Trophoblast cell (in vitro differentiated cells and primary cell): ENCODE data around the gene CFAP58.

Experiments
- DNase-seq, 2 donors: peaks; one replicate each; pipeline ENCODE4 v3.0.0-alpha.2; 2016
- H2AFZ ChIP-seq: 2 replicates; pipeline ENCODE4 v1.6.1; 2013; ENCODE audit warnings: low read length, moderate library complexity, mild to moderate bottlenecking; ENCODE audit not compliant: insufficient read depth, poor library complexity
- H2AK5ac ChIP-seq: 2 replicates; pipeline ENCODE4 v1.6.1; 2013; ENCODE audit warnings: mild to moderate bottlenecking, low read length
- H2BK120ac ChIP-seq: 2 replicates; pipeline ENCODE4 v1.6.1; 2013; ENCODE audit warnings: low read length, mild to moderate bottlenecking, moderate library complexity; ENCODE audit not compliant: insufficient read depth, poor library complexity
- H2BK12ac ChIP-seq: 2 replicates; pipeline ENCODE4 v1.6.1; 2013; ENCODE audit warnings: mild to moderate bottlenecking, low read length, moderate library complexity
- H2BK5ac ChIP-seq: 2 replicates; pipeline ENCODE4 v1.6.1; 2013; ENCODE audit warnings: low read length, low read depth, moderate library complexity, mild to moderate bottlenecking; ENCODE audit not compliant: poor library complexity
- H3K14ac ChIP-seq: 2 replicates; pipeline ENCODE4 v1.6.1; 2013; ENCODE audit warnings: mild to moderate bottlenecking, low read length
- H3K18ac ChIP-seq: 2 replicates; pipeline ENCODE4 v1.6.1; 2013; ENCODE audit warnings: mild to moderate bottlenecking, low read length
- H3K23ac ChIP-seq: 2 replicates; pipeline ENCODE4 v1.6.1; 2013; ENCODE audit warnings: low read length
- H3K27ac ChIP-seq: 2 replicates; pipeline ENCODE4 v1.5.1; 2013; ENCODE audit warnings: low read depth, mild to moderate bottlenecking, inconsistent platforms, low read length, moderate library complexity
- H3K27me3 ChIP-seq: 2 replicates; pipeline ENCODE4 v1.6.1; 2013; ENCODE audit warnings: inconsistent platforms, mild to moderate bottlenecking, low read length, moderate library complexity; ENCODE audit not compliant: insufficient read depth
- H3K36me3 ChIP-seq, 2 experiments: 1 replicate in 1 of 2; 2 replicates in 1 of 2; pipeline ENCODE4 v1.6.1; 2013; ENCODE audit warnings: low read length in 2 of 2, mild to moderate bottlenecking in 2 of 2, moderate library complexity in 1 of 2; ENCODE audit not compliant: insufficient read depth in 2 of 2, control insufficient read depth in 1 of 2
- H3K4ac ChIP-seq: 2 replicates; pipeline ENCODE4 v1.6.1; 2013; ENCODE audit warnings: low read depth, mild to moderate bottlenecking, low read length, moderate library complexity
- H3K4me1 ChIP-seq, 2 experiments: 1 replicate in 1 of 2; 2 replicates in 1 of 2; pipeline ENCODE4 v1.6.1; 2013; ENCODE audit warnings: low read length in 2 of 2, mild to moderate bottlenecking in 2 of 2, moderate library complexity in 1 of 2; ENCODE audit not compliant: insufficient read depth in 2 of 2, control insufficient read depth in 1 of 2
- H3K4me2 ChIP-seq: 2 replicates; pipeline ENCODE4 v1.6.1; 2013; ENCODE audit warnings: inconsistent platforms, mild to moderate bottlenecking, low read length, moderate library complexity
- H3K4me3 ChIP-seq: 2 replicates; pipeline ENCODE4 v1.5.1; 2013; ENCODE audit warnings: mild to moderate bottlenecking, low read depth, low read length, inconsistent platforms
- H3K79me1 ChIP-seq: one replicate; pipeline ENCODE4 v1.6.1; 2013; ENCODE audit warnings: low read length
- H3K79me2 ChIP-seq: 2 replicates; pipeline ENCODE4 v1.6.1; 2013; ENCODE audit warnings: low read length, mild to moderate bottlenecking; ENCODE audit not compliant: control insufficient read depth, insufficient read depth, poor library complexity
- H3K9ac ChIP-seq: 2 replicates; pipeline ENCODE4 v1.6.1; 2013; ENCODE audit warnings: mild to moderate bottlenecking, low read length
- H3K9me3 ChIP-seq: 2 replicates; pipeline ENCODE4 v1.6.1; 2013; ENCODE audit warnings: low read depth, mild to moderate bottlenecking, control low read depth, inconsistent platforms, low read length; ENCODE audit not compliant: insufficient read depth
- H4K12ac ChIP-seq: 2 replicates; pipeline ENCODE4 v1.6.1; 2013; ENCODE audit warnings: low read depth, mild to moderate bottlenecking, low read length, moderate library complexity
- H4K8ac ChIP-seq: 2 replicates; pipeline ENCODE4 v1.6.1; 2013; ENCODE audit warnings: low read depth, mild to moderate bottlenecking, low read length, moderate library complexity
- H4K91ac ChIP-seq: one replicate; pipeline ENCODE4 v1.6.1; 2013; ENCODE audit warnings: low read depth, mild to moderate bottlenecking, low read length, moderate library complexity
- WGBS: extraction: QIAGEN DNeasy Blood & Tissue Kit; methylation state at CpG from one replicate; pipeline ENCODE4 v1.1.7; 2013; ENCODE audit warnings: missing lambda C conversion rate; ENCODE audit not compliant: insufficient read length, insufficient coverage; ENCODE audit errors: extremely low coverage; 5-methylcytosine and 5-hydroxymethylcytosine counted together

The CFAP58 gene

GRCh38 chr10:104486803-104487202 is 133.2 kb downstream of the CFAP58 start:
- H4K91ac ChIP-seq: no peak overlapping the region
- no peak overlapping the region for H2BK12ac ChIP-seq
- DNase-seq: no peak
- no peak overlapping the region for H3K18ac ChIP-seq
- H3K4me2 ChIP-seq: no peak overlapping the region
- no peak overlapping the region for H2BK120ac ChIP-seq
- no peaks in the 10 kb centered on the region for H3K9me3 ChIP-seq
- H3K4me3 ChIP-seq: no peak overlapping the region
- H3K79me1 ChIP-seq: no peaks in the 10 kb centered on the region
- no peak overlapping the region for H3K4ac ChIP-seq
- H3K27me3 ChIP-seq: no peaks in the 10 kb centered on the region
- H3K79me2 ChIP-seq: no peaks in the 10 kb centered on the region
- H4K8ac ChIP-seq: no peak overlapping the region
- no peak overlapping the region for H3K23ac ChIP-seq
- H3K36me3 ChIP-seq: no peaks in the 10 kb centered on the region
- H3K27ac ChIP-seq: no peak overlapping the region
- H2AK5ac ChIP-seq: no peak overlapping the region
- H3K14ac ChIP-seq: no peak overlapping the region
- no peak overlapping the region for H3K9ac ChIP-seq
- no peak overlapping the region for H2BK5ac ChIP-seq
- H4K12ac ChIP-seq: no peak overlapping the region
- H3K4me1 ChIP-seq: no peaks in the 10 kb centered on the region
- WGBS: no CpG with 5 or more reads among the region's 1 CpG
- H2AFZ ChIP-seq: no peak overlapping the region

DNA sequence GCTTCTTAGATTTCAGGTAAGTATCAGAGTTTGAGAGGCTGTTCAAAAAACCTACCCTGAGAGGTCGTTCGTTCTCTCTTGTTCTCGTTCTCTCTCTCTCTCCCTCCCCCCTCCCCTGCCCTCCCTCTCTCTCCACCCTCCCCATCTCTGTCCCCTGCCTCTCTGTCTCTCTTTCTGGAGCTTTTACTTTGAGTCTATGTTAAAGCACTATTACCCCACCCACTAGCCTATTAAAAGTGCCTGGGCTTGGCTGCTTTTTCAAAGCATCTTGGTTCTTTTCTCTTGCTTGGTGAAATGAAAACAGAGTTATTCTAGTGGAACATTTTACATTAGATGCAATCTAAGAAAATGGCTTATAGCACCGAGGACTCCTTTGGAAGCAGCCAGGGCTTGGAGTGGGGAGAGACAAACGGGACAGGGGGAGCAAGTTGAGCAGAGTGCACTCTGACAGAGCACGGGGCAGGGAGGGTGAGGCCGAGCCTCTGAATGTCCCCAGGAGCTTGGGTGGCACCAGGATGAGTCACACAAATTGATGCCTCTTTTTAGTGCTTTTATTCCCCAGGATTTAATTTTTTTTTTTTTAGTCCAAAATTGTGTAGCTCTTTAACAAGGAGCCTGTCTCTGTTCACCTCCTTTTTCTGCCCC is 134.3 kb downstream of the CFAP58 start:
- H3K9me3 ChIP-seq: no peaks in the 10 kb centered on the region
- H2AFZ ChIP-seq: no peak overlapping the region
- H3K27me3 ChIP-seq: no peaks in the 10 kb centered on the region
- no peak overlapping the region for H3K4me3 ChIP-seq
- no peaks in the 10 kb centered on the region for H3K36me3 ChIP-seq
- H4K12ac ChIP-seq: no peak overlapping the region
- no peak overlapping the region for H3K23ac ChIP-seq
- no peaks in the 10 kb centered on the region for H3K79me1 ChIP-seq
- H3K79me2 ChIP-seq: no peaks in the 10 kb centered on the region
- DNase-seq: no peak
- H2BK120ac ChIP-seq: no peak overlapping the region
- H3K4me2 ChIP-seq: no peak overlapping the region
- no peak overlapping the region for H3K14ac ChIP-seq
- H3K4me1 ChIP-seq: no peaks in the 10 kb centered on the region
- H3K18ac ChIP-seq: no peak overlapping the region
- H2AK5ac ChIP-seq: no peak overlapping the region
- no peak overlapping the region for H2BK5ac ChIP-seq
- WGBS: no CpG with 5 or more reads among the region's 7 CpGs
- no peak overlapping the region for H3K9ac ChIP-seq
- H4K91ac ChIP-seq: no peak overlapping the region
- no peak overlapping the region for H3K4ac ChIP-seq
- H2BK12ac ChIP-seq: no peak overlapping the region
- no peak overlapping the region for H4K8ac ChIP-seq
- no peak overlapping the region for H3K27ac ChIP-seq

GRCh38 chr10:104488439-104488832 is 134.8 kb downstream of the CFAP58 start:
- no peak overlapping the region for H2BK5ac ChIP-seq
- H3K4ac ChIP-seq: no peak overlapping the region
- no peak overlapping the region for H3K14ac ChIP-seq
- H4K8ac ChIP-seq: no peak overlapping the region
- H2AFZ ChIP-seq: no peak overlapping the region
- H2BK12ac ChIP-seq: no peak overlapping the region
- no peaks in the 10 kb centered on the region for H3K79me1 ChIP-seq
- DNase-seq: no peak
- no peak overlapping the region for H4K12ac ChIP-seq
- H3K36me3 ChIP-seq: no peaks in the 10 kb centered on the region
- H3K79me2 ChIP-seq: no peaks in the 10 kb centered on the region
- H3K27me3 ChIP-seq: no peaks in the 10 kb centered on the region
- H3K4me2 ChIP-seq: no peak overlapping the region
- no peak overlapping the region for H3K4me3 ChIP-seq
- no peak overlapping the region for H3K23ac ChIP-seq
- H2BK120ac ChIP-seq: no peak overlapping the region
- no peak overlapping the region for H2AK5ac ChIP-seq
- H4K91ac ChIP-seq: no peak overlapping the region
- no peaks in the 10 kb centered on the region for H3K4me1 ChIP-seq
- H3K9ac ChIP-seq: no peak overlapping the region
- no peak overlapping the region for H3K27ac ChIP-seq
- no peak overlapping the region for H3K18ac ChIP-seq
- WGBS: no CpG with 5 or more reads among the region's 2 CpGs
- no peaks in the 10 kb centered on the region for H3K9me3 ChIP-seq

DNA sequence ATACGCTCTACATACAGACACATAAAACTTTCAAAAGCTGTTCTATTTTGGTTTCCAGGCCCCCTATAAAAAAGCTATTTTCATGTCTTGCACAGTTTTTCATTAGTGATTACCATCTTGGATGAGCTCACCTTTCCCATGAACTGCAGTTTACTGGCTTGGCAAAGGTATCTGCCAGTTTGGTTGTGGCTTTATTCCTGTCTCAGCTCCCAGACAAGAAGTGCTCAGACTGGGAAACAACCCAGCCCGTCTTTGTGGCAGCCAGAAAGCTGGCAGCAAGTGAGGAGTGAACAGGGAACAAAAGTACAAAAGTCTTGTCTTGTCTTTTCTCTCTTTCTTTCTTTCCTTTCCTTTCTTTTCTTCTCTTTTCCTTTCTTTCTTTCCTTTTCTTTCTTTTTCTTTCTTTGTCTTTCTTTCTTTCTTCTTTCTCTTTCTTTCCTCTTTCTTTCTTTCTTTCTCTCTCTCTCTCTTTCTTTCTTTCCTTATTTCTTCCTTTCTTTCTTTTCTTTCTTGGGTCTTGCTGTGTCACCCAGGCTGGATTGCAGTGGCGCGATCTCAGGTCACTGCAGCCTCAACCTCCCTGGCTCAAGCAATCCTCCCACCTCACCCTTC is 138.8 kb downstream of the CFAP58 start:
- Histone ChIP-seq H3K79me2 (no peaks in the 10 kb centered on the region), H3K79me1 (no peaks in the 10 kb centered on the region)
- WGBS: no CpG with 5 or more reads among the region's 4 CpGs

More for the DNA sequence above, 138.8 kb downstream of the CFAP58 start:
- H2BK5ac ChIP-seq: no peak overlapping the region
- H2BK12ac ChIP-seq: no peak overlapping the region
- H4K12ac ChIP-seq: no peak overlapping the region
- H3K4me2 ChIP-seq: no peak overlapping the region
- no peak overlapping the region for H2AK5ac ChIP-seq
- H3K9me3 ChIP-seq: no peaks in the 10 kb centered on the region
- H3K27me3 ChIP-seq: no peaks in the 10 kb centered on the region
- H3K27ac ChIP-seq: no peak overlapping the region
- H3K18ac ChIP-seq: no peak overlapping the region
- no peak overlapping the region for H3K9ac ChIP-seq
- H3K4me1 ChIP-seq: no peaks in the 10 kb centered on the region
- H3K14ac ChIP-seq: no peak overlapping the region
- H3K36me3 ChIP-seq: no peaks in the 10 kb centered on the region
- H2BK120ac ChIP-seq: no peak overlapping the region
- H3K4ac ChIP-seq: no peak overlapping the region
- no peak overlapping the region for H3K23ac ChIP-seq
- H4K8ac ChIP-seq: no peak overlapping the region
- H3K4me3 ChIP-seq: no peak overlapping the region
- no peak overlapping the region for H4K91ac ChIP-seq
- no peak overlapping the region for H2AFZ ChIP-seq
- no peak for DNase-seq
